K562 (cell line): ENCODE measurements around the gene TNF. TPM values are rescaled to one million over a fixed set of nuclear protein-coding genes. Genes with fewer than 3 reads are reported as not detected.

Experiments used
- ARHGAP35 ChIP-seq: fragments of 450-650 bp; IDR thresholded peaks from 2 replicates; pipeline ENCODE4 v1.6.1; 2018; ENCODE audit not compliant: partially characterized antibody
- CREB1 ChIP-seq, 2 experiments: sonication (generic) in 1 of 2; formaldehyde crosslinking in 1 of 2; IDR thresholded peaks; 2 replicates each; pipeline versions ENCODE4 v1.6.1 to v1.8.0; 2012 to 2022; ENCODE audit warnings: inconsistent platforms in 1 of 2, mild to moderate bottlenecking in 1 of 2, missing genetic modification reagents in 1 of 2, moderate library complexity in 1 of 2
- CSDE1 ChIP-seq, 2 experiments: fragments of 450-650 bp; IDR thresholded peaks; 2 replicates each; pipeline ENCODE4 v1.6.1; 2016; ENCODE audit warnings: mild to moderate bottlenecking in 1 of 2
- CTBP1 ChIP-seq: fragments of 450-650 bp; IDR thresholded peaks from 2 replicates; pipeline ENCODE4 v1.6.1; 2016; ENCODE audit warnings: borderline replicate concordance
- HDAC6 ChIP-seq: IDR thresholded peaks from 2 replicates; pipeline ENCODE4 v1.6.1; 2012; ENCODE audit warnings: low read depth, mild to moderate bottlenecking, control low read depth, inconsistent platforms, low read length, moderate library complexity
- RAD21 ChIP-seq, 2 experiments: fragments of 250-450 bp in 1 of 2; fragments of 450-650 bp in 1 of 2; sonication (Bioruptor Pico) in 1 of 2; formaldehyde crosslinking in 1 of 2; IDR thresholded peaks in 1 of 2; conservative IDR thresholded peaks in 1 of 2; 2 replicates each; pipeline versions ENCODE4 v1.4.0 to v1.8.0; 2020 to 2022; ENCODE audit warnings: mild to moderate bottlenecking in 2 of 2, moderate library complexity in 1 of 2
- RCOR1 ChIP-seq, 2 experiments: IDR thresholded peaks; 2 replicates each; pipeline ENCODE4 v1.6.1; 2012; ENCODE audit warnings: low read depth in 2 of 2, low read length in 2 of 2, borderline replicate concordance in 1 of 2, improper control_type of control experiment in 1 of 2
- SRSF3 ChIP-seq: fragments of 200-400 bp; formaldehyde crosslinking; IDR thresholded peaks from 2 replicates; pipeline ENCODE4 v1.6.1; 2016; ENCODE audit warnings: mild to moderate bottlenecking, low read length, moderate library complexity; ENCODE audit not compliant: insufficient read depth
- SRSF7 ChIP-seq: fragments of 200-400 bp; formaldehyde crosslinking; optimal IDR thresholded peaks from 2 replicates; pipeline ENCODE3; 2017; ENCODE audit warnings: mild to moderate bottlenecking, low read depth, low read length
- TSHZ1 ChIP-seq: fragments of 250-450 bp; sonication (Bioruptor Pico); IDR thresholded peaks from 2 replicates; pipeline ENCODE4 v1.4.0; 2020; ENCODE audit warnings: mild to moderate bottlenecking, moderate library complexity
- ZMIZ1 ChIP-seq, 2 experiments: fragments of 150-350 bp in 1 of 2; IDR thresholded peaks; 2 replicates each; pipeline ENCODE4 v1.6.1; 2012 to 2016; ENCODE audit warnings: low read depth in 2 of 2, low read length in 2 of 2, mild to moderate bottlenecking in 1 of 2, moderate library complexity in 1 of 2
- ZNF57 ChIP-seq: fragments of 450-650 bp; formaldehyde crosslinking; IDR thresholded peaks from 2 replicates; pipeline ENCODE4 v1.4.0; 2020; ENCODE audit warnings: mild to moderate bottlenecking, moderate library complexity
- ZNF77 ChIP-seq: fragments of 250-450 bp; sonication (Bioruptor Pico); IDR thresholded peaks from 2 replicates; pipeline ENCODE4 v1.5.0; 2020
- polyA plus RNA-seq, 8 experiments: library from polyadenylated mRNA; depleted of rRNA in 4 of 8; stranded (reverse) in 5 of 8; unstranded in 3 of 8; fragments of >200 nt; fragmentation: Nextera tagmentation in 2 of 8; fragmentation: Illumina TruSeq in 1 of 8; extraction: Ambion mirVana in 2 of 8; extraction: Trizol in 1 of 8; gene quantifications; 2 replicates each; pipeline versions ENCODE4 v1.2.1 to v1.2.3, GENCODE V29; 2011 to 2014; ENCODE audit warnings: inconsistent platforms in 1 of 8, missing spikeins in 1 of 8
- total RNA-seq, 7 experiments: library from RNA; depleted of rRNA in 6 of 7; stranded (reverse); fragments of >200 nt in 6 of 7; fragmentation: Illumina TruSeq in 2 of 7; extraction: Trizol in 2 of 7; gene quantifications; 2 replicates each; pipeline versions ENCODE4 v1.2.1 to v1.2.3, GENCODE V29; 2011 to 2021; ENCODE audit warnings: low replicate concordance in 1 of 7
- TF ChIP-seq, protein P1 (sequence below): fragments of 250-450 bp; sonication (Bioruptor Pico); IDR thresholded peaks from 2 replicates; pipeline ENCODE4 v1.8.0; 2021; ENCODE audit warnings: mild to moderate bottlenecking, moderate library complexity
- TF ChIP-seq, protein P2 (sequence below): fragments of 450-650 bp; formaldehyde crosslinking; IDR thresholded peaks from 2 replicates; pipeline ENCODE4 v1.4.0; 2022; ENCODE audit warnings: missing genetic modification characterization

The TNF gene
- total and polyA plus RNA-seq, 9 of the 15 experiments (the other 6 are each of a cell fraction or from before 2014, with no cell fraction given): 0.08 to 0.40 TPM; not detected in 7

GRCh38 chr6:31568537-31568961 is 6.8 kb upstream of the TNF start (continued):
- TF ChIP-seq ZMIZ1 (IDR thresholded peaks at IDR 0.05; ENCODE audit: low read depth in 2 of 2, low read length in 2 of 2): no peak
- TF ChIP-seq TSHZ1: no peak
- no peak for TF ChIP-seq HDAC6
- 0 out of 2 replicates have a peak, but pooled peaks have one; percentile 20 for TF ChIP-seq CTBP1
- TF ChIP-seq, protein P1, sequence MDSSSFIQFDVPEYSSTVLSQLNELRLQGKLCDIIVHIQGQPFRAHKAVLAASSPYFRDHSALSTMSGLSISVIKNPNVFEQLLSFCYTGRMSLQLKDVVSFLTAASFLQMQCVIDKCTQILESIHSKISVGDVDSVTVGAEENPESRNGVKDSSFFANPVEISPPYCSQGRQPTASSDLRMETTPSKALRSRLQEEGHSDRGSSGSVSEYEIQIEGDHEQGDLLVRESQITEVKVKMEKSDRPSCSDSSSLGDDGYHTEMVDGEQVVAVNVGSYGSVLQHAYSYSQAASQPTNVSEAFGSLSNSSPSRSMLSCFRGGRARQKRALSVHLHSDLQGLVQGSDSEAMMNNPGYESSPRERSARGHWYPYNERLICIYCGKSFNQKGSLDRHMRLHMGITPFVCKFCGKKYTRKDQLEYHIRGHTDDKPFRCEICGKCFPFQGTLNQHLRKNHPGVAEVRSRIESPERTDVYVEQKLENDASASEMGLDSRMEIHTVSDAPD: no peak
- TF ChIP-seq, protein P2, sequence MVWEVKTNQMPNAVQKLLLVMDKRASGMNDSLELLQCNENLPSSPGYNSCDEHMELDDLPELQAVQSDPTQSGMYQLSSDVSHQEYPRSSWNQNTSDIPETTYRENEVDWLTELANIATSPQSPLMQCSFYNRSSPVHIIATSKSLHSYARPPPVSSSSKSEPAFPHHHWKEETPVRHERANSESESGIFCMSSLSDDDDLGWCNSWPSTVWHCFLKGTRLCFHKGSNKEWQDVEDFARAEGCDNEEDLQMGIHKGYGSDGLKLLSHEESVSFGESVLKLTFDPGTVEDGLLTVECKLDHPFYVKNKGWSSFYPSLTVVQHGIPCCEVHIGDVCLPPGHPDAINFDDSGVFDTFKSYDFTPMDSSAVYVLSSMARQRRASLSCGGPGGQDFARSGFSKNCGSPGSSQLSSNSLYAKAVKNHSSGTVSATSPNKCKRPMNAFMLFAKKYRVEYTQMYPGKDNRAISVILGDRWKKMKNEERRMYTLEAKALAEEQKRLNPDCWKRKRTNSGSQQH (CRISPR knock-in tag): 0 out of 2 replicates have a peak, but pooled peaks have one; percentile 27
- no peak for TF ChIP-seq ZNF57
- TF ChIP-seq CSDE1 (IDR thresholded peaks at IDR 0.05): no peak
- no peak for TF ChIP-seq ARHGAP35
- no peak for TF ChIP-seq ZNF77 (CRISPR knock-in tag)
- TF ChIP-seq CREB1 (IDR thresholded peaks at IDR 0.05): no peak
- 0 out of 2 replicates have a peak, but pooled peaks have one; percentile 17 for TF ChIP-seq CREB1 (CRISPR knock-in tag; IDR thresholded peaks at IDR 0.05)
- TF ChIP-seq RAD21 (CRISPR knock-in tag; conservative IDR thresholded peaks at IDR 0.05 in 1 of 2, IDR thresholded peaks at IDR 0.05 in 1 of 2): no peak
- TF ChIP-seq RCOR1 (IDR thresholded peaks at IDR 0.05; ENCODE audit: borderline replicate concordance in 1 of 2, low read depth in 2 of 2, low read length in 2 of 2): peak in 1 of 2 experiments; percentile 76; a peak in 2 of 4 replicates
- TF ChIP-seq SRSF3: no peak
- TF ChIP-seq SRSF7: no peak
